Memory B cell (primary cell): ENCODE data around the gene MRPS30.
"Not testable (repeated sequence)": the region's sequence is repeated elsewhere in the genome, so short reads cannot be mapped to it uniquely, and the experiment has no call there.

Experiments
- ATAC-seq: fragments of 150-1000 bp; cut with Tn5 transposase; 2 replicates; pipeline ENCODE4 v1.10.0; 2021; ENCODE audit warnings: low read depth, mild to moderate bottlenecking, moderate library complexity
- DNase-seq, 2 donors: peaks; one replicate each; pipeline ENCODE4 v3.0.0; 2022; ENCODE audit warnings: low spot score in 2 of 2
- H3K27ac Mint-ChIP-seq: one replicate; pipeline ENCODE4 v1.8.0; 2022; ENCODE audit warnings: mild to moderate bottlenecking, moderate library complexity, mixed read lengths
- H3K27me3 Mint-ChIP-seq: one replicate; pipeline ENCODE4 v1.8.0; 2022; ENCODE audit warnings: mixed read lengths
- H3K36me3 Mint-ChIP-seq: one replicate; pipeline ENCODE4 v1.8.0; 2022; ENCODE audit warnings: mild to moderate bottlenecking, mixed read lengths
- H3K4me1 Mint-ChIP-seq: one replicate; pipeline ENCODE4 v1.8.0; 2022; ENCODE audit warnings: mixed read lengths
- H3K4me3 Mint-ChIP-seq: one replicate; pipeline ENCODE4 v1.8.0; 2022; ENCODE audit warnings: mild to moderate bottlenecking, moderate library complexity, mixed read lengths
- H3K9me3 Mint-ChIP-seq: one replicate; pipeline ENCODE4 v1.8.0; 2022; ENCODE audit warnings: mixed read lengths

The MRPS30 gene

DNA sequence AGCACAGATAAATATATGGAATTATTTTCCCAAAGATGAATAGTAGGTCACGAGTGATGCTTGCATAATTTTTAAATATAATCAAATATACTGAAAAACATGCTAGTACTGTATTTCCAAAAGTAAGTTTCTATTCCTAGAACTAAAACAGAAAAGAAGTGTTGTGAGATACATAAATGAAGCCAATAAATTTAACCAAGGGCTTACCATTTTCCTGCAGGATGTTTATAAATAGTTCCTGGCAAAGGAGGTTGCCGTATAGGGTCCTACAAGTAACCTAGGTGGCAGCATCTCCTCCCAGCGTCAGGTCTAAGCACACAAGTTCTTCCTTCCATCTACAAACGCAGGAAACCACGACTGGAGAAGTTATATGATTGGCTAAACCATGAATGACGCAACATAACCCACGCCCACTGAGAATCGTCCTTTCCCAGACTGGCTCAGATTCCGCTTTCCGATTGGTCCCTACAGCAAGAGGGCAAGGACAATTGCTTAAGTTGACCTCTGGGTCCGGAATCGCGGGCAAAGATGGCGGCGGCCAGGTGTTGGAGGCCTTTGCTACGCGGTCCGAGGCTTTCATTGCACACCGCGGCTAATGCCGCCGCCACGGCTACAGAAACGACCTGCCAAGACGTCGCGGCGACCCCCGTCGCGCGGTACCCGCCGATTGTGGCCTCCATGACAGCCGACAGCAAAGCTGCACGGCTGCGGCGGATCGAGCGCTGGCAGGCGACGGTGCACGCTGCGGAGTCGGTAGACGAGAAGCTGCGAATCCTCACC is at the start of gene MRPS30:
MRPS30 (plus strand) TSS at position 513 of the 780 bp plus-strand sequence; CDS start at position 529, 16 bp downstream.
- Mint-ChIP-seq H3K27me3 (no peaks in the 10 kb centered on the region), H3K9me3 (no peaks in the 10 kb centered on the region), H3K27ac (peak within 1 kb of the TSS; percentile 95), H3K4me3 (peak within 1 kb of the TSS; percentile 90), H3K36me3 (peaks cover under 1% of the 10 kb centered on the region), H3K4me1 (peaks cover 13% of the 10 kb centered on the region)
- peak; percentile 93 for ATAC-seq
- peak; percentile 75 to 91 for DNase-seq

- Mint-ChIP-seq H3K36me3 (no peaks in the 10 kb centered on the region), H3K27me3 (peaks cover 4% of the 10 kb centered on the region), H3K9me3 (no peaks in the 10 kb centered on the region), H3K4me1 (no peaks in the 10 kb centered on the region), H3K4me3 (no peak overlapping the region), H3K27ac (no peak overlapping the region)
- no peak for ATAC-seq
- no peak for DNase-seq
Measured at GRCh38 chr5:44769200-44769876, 39.4 kb upstream of the MRPS30 start.

GRCh38 chr5:44769877-44770209 is 38.9 kb upstream of the MRPS30 start:
- DNase-seq (no peak), ATAC-seq (no peak)
- peaks cover 4% of the 10 kb centered on the region for H3K27me3 Mint-ChIP-seq
- no peaks in the 10 kb centered on the region for H3K4me1 Mint-ChIP-seq
- H3K36me3 Mint-ChIP-seq = no peaks in the 10 kb centered on the region
- no peak overlapping the region for H3K4me3 Mint-ChIP-seq
- no peaks in the 10 kb centered on the region for H3K9me3 Mint-ChIP-seq
- no peak overlapping the region for H3K27ac Mint-ChIP-seq

DNA sequence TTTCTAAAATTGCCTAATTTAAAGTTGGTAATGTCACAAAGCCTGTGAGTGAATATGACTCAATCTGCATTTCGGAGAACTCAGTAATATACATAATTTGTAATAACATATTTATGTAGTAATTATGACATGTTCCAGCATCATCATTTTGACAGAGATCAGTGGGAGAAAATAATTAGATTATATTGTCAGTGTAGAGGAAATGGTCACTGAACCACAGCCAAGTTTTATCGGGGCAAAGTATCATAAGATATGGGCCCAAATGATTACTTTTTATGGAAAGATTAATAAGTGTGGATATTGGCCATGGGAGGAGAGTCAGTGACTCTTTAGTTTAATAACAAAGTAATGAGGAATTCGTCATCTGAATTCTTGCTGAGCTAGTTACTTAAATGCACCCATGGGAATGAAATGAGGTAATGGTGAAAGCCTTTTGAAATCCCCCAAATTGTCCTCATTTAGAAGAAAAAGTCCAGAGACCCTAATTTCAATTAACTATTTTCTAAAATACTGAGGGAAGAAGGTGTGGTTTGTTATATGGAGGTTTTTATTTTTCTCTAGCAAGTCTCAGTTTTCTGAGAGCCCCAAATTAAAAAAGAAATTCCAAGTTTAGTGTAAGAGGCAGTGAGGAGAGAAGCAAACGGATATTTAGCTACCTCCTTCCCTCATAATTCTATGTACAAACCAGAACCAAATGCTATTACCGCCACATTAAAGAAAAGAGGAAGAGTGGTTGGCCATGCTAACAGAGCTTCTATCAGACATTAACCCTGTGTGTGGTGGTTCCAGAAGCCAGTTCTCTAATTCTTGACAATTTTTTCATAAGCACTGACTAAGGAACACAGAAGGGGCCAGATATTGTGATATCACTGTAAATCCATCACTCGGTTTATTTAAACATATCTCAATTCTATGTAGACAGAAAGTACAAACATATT is 37.7 kb upstream of the MRPS30 start:
- Mint-ChIP-seq H3K27me3 (peaks cover 4% of the 10 kb centered on the region), H3K4me3 (no peak overlapping the region), H3K27ac (no peak overlapping the region), H3K4me1 (no peaks in the 10 kb centered on the region), H3K36me3 (no peaks in the 10 kb centered on the region), H3K9me3 (no peaks in the 10 kb centered on the region)
- ATAC-seq = no peak
- DNase-seq = no peak

DNA sequence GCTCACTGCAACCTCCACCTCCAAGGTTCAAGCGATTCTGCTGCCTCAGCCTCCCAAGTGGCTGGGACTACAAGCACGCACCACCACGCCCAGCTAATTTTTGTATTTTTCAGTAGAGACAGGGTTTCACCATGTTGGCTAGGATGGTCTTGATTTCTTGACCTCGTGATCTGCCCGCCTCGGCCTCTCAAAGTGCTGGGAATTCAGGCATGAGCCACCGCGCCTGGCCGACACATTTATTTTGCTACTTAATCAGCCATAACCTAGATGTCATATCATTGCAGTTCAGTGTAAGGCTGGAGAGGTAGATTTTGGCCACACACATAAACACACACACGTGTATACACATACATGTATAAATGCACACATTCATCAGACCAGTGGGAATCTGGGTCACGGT is 36.4 kb upstream of the MRPS30 start:
- not testable (repeated sequence) for H3K36me3 Mint-ChIP-seq, H3K27ac Mint-ChIP-seq, ATAC-seq, H3K4me1 Mint-ChIP-seq, H3K27me3 Mint-ChIP-seq, DNase-seq, H3K9me3 Mint-ChIP-seq, H3K4me3 Mint-ChIP-seq

DNA sequence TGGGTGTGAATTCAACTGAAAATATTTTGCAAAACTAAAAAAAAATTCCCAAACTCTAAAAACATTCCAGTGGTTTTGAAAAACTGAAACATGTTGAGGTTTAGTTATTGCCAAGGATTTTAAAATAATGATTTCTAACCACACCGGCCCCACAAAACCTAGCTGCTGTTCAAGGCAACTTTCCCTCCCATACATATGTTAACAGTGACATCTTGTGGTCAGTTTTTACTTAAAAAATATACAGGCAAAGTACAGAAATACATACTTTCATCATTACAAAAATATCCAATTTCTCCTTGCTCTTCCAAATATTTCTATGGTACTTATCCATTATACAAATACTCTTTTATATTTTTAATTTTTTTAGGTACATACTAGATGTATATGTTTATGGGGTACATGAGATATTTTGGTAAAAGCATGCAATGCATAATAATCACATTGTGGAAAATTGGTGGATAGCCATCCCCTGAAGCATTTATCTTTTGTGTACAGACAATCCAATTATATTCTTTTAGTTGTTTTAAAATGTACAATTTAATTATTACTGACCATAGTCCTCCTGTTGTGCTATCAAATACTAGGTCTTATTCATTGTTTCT is 34.4 kb upstream of the MRPS30 start:
- H3K36me3 Mint-ChIP-seq = no peaks in the 10 kb centered on the region
- no peaks in the 10 kb centered on the region for H3K4me1 Mint-ChIP-seq
- ATAC-seq (peak; percentile 27), DNase-seq (peak in 1 of 2 donors; percentile 9)
- no peak overlapping the region for H3K4me3 Mint-ChIP-seq
- H3K9me3 Mint-ChIP-seq = no peaks in the 10 kb centered on the region
- H3K27ac Mint-ChIP-seq = no peak overlapping the region
- H3K27me3 Mint-ChIP-seq = peaks cover 2% of the 10 kb centered on the region

DNA sequence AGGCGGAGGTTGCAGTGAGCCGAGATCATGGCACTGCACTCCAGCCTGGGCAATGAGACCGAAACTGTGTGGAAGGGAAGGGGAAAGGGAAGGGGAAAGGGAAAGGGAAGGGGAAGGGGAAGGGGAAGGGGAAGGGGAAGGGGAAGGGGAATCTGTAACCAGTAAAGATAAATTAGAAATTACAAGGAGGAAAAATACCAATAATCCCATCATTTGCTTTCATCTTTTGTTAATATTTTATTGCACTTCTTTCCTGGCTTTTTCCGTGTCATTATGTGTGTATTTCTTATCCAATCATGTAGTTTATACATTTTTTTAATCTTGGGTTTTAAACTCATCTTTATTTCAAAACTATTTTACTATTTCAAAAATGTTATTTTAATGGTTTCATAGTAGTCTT is 29.6 kb upstream of the MRPS30 start:
- no peaks in the 10 kb centered on the region for H3K4me1 Mint-ChIP-seq
- no peak overlapping the region for H3K4me3 Mint-ChIP-seq
- no peak overlapping the region for H3K27ac Mint-ChIP-seq
- H3K27me3 Mint-ChIP-seq = no peaks in the 10 kb centered on the region
- DNase-seq (no peak), ATAC-seq (no peak)
- no peaks in the 10 kb centered on the region for H3K36me3 Mint-ChIP-seq
- H3K9me3 Mint-ChIP-seq = peaks cover 1% of the 10 kb centered on the region

GRCh38 chr5:44783634-44784315 is 25.0 kb upstream of the MRPS30 start:
- Mint-ChIP-seq H3K9me3 (peaks cover 5% of the 10 kb centered on the region), H3K36me3 (no peaks in the 10 kb centered on the region), H3K4me3 (no peak overlapping the region), H3K27ac (no peak overlapping the region), H3K27me3 (no peaks in the 10 kb centered on the region), H3K4me1 (no peaks in the 10 kb centered on the region)
- no peak for DNase-seq
- ATAC-seq = no peak

DNA sequence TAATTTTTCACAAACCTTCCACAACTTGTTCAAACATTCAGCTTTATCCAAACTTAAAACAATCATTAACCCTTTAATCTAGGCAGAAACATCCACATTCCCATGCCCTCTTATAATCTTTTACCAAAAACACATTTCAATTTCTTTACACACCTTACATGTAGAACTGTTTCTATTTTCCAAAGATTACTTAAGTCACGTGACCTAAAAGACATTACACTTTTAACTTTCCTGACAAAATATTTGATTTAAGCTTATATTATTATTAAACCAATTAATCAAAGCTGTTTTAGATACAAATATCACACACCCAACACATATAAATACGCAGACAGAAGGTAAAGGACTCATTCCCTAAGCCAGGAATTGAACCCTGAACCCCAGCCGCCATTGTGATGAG is 21.0 kb upstream of the MRPS30 start:
- peaks cover 7% of the 10 kb centered on the region for H3K9me3 Mint-ChIP-seq
- H3K4me3 Mint-ChIP-seq = no peak overlapping the region
- DNase-seq (no peak), ATAC-seq (no peak)
- H3K4me1 Mint-ChIP-seq = no peaks in the 10 kb centered on the region
- H3K27ac Mint-ChIP-seq = no peak overlapping the region
- H3K36me3 Mint-ChIP-seq = no peaks in the 10 kb centered on the region
- H3K27me3 Mint-ChIP-seq = no peaks in the 10 kb centered on the region

DNA sequence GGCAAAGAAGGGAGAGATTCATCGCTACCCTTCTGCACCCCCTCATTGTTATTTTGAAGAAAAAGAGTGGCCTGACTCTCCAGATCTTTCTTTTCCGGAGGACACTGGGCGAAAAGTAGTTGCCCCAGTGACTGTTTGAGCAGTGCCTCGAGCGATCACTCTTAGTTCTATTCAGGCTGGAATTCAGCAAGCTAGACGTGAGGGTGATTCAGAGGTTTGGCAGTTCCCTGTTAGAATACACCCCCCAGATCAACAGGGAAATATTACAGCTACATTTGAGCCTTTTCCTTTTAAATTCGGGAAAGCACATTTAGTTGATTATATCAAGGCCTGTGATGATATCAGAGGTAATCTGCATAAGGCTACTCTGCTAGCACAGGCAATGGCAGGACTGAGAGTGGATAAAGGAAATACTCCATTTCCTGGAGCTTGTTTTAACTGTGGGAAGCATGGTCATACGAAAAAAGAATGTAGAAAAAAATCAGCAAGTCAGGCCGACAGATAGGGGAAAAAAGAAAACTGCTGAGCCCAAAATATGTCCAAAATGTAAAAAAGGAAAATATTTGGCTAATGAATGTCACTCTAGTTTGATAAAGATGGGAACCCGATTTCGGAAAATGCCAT is 19.3 kb upstream of the MRPS30 start:
- not testable (repeated sequence) for H3K27me3 Mint-ChIP-seq, H3K36me3 Mint-ChIP-seq, H3K27ac Mint-ChIP-seq, ATAC-seq, H3K4me1 Mint-ChIP-seq, DNase-seq, H3K4me3 Mint-ChIP-seq
- peaks cover 13% of the 10 kb centered on the region for H3K9me3 Mint-ChIP-seq

GRCh38 chr5:44792031-44792673 is 16.6 kb upstream of the MRPS30 start:
- H3K36me3 Mint-ChIP-seq, H3K4me3 Mint-ChIP-seq, ATAC-seq, DNase-seq, H3K27me3 Mint-ChIP-seq, H3K4me1 Mint-ChIP-seq, H3K27ac Mint-ChIP-seq: not testable (repeated sequence)
- peaks cover 15% of the 10 kb centered on the region for H3K9me3 Mint-ChIP-seq

GRCh38 chr5:44794371-44794770 is 14.4 kb upstream of the MRPS30 start:
- Mint-ChIP-seq H3K4me3 (no peak overlapping the region), H3K4me1 (no peaks in the 10 kb centered on the region), H3K27ac (no peak overlapping the region), H3K27me3 (no peaks in the 10 kb centered on the region), H3K9me3 (peaks cover 10% of the 10 kb centered on the region), H3K36me3 (peaks cover 6% of the 10 kb centered on the region)
- no peak for DNase-seq
- ATAC-seq = no peak

DNA sequence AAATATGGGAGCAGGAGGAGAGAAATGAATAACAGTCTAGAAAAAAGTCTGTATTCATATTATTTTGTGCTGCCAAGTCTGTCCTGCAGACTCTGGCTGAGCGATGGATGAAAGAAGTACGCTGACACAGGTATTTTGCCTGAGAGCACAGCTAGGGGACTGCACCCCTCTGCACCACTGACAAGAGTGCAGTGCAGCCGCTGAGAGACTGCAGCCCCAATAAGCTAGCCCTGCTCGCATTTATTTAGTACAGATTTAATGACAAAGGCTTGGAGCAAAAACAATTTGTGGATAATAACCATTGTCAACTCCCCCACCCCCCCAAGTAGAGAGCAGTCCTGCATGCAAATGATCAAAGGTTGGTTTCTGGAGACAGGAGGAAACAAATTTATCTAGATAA is 13.3 kb upstream of the MRPS30 start:
- DNase-seq = no peak
- Mint-ChIP-seq H3K27ac (no peak overlapping the region), H3K9me3 (peaks cover 10% of the 10 kb centered on the region), H3K4me1 (no peaks in the 10 kb centered on the region), H3K4me3 (no peak overlapping the region), H3K36me3 (peaks cover 6% of the 10 kb centered on the region), H3K27me3 (no peaks in the 10 kb centered on the region)
- ATAC-seq = no peak
